GM18909 (cell line): ENCODE measurements around the gene MAPK13.
"Not testable (repeated sequence)": the region's sequence is repeated elsewhere in the genome, so short reads cannot be mapped to it uniquely, and the experiment has no call there.

Experiments
- ATAC-seq: cut with Tn5 transposase; IDR thresholded peaks from one replicate; pipeline ENCODE4 v1.9.1; 2021; ENCODE audit warnings: mild to moderate bottlenecking; ENCODE audit not compliant: unreplicated experiment, poor library complexity

Gene MAPK13

DNA sequence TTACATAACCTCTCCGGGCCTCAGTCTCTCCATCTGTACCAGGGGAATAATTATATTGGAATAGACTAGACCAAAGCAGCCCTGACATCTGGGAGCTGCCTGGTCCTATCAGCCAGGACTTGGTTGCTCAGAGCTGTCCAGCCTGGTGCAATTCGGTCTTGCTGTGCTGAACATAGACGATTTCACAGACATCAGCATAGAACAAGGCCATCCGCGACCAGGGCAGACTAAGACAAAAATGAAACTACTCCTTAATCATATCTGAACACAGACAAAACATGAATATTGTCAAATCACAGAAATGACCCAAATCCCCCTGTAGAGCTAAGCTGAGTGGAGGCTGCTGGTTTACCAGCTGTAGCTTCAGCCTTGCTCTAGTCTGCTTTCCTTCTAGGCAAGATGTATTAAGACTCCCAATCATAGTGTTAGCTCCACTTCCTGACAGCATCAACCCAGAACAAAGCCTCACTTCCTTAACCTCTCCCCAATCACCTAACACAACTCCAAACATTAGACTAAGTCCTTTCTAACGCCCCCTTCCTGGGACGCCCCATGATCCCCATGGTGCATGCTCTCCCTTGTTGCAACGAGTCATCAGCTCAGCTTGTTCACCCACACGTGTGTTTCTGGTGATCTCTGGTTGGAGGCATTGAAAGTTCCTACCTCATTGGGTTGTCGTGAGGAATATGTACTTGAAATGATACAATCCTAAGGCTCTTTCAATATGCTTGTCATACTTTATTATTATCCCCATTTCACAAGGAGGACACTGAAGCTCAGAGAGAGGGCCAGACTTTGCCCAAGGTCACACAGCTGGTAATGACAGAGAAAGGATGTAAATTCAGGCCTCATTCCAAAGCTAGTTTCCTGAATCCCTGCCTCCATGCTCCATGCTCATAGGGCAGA is 3.5 kb upstream of the MAPK13 start:
- ATAC-seq: no peak

DNA sequence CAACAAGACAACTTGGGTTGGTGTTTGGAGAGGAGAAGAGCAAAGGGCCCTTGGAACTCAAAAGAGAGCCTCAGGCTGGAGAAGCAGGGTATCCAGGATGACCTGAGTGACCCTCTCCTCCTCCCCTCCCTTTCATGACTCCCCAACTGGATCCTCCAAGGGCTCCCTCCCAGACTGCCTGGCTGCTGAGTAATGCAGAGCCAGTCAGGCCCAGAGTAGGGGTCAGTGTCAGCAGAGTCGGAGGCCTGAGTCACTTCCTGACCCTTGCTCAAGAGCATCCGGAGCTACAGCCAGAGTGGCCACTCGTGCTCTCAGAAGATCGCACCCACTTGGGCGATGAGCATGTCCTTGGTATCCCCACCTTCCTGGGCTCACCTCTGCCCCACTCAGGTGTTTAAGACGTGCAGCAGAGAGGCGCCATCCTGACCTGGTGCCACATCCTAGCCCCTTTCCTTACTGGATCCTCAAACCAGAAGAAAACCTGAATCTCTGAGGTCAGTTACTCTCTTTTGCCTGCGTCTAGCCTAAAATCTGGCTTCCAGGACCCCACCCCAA is 2.8 kb upstream of the MAPK13 start:
- ATAC-seq: no peak

- no peak for ATAC-seq
These were observed 2.2 kb upstream of the MAPK13 start for GRCh38 chr6:36128073-36128472.

DNA sequence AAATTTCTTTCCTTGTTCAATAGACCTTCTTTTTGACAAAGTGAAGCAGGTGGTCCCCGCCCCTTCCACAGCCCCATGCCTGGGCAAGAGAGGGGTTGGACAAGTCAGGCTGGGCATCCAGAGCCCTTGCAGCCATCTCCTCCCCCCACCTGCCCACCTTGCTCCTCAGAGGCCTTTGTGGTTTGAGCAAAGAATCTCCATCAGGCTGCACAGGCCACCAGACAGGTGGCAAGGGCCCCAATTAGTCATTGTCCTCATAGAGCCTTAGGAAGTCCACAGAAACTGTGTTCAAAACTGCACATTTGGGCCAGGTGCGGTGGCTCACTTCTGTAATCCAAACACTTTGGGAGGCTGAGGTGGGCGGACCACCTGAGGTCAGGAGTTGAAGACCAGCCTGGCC is 1.5 kb upstream of the MAPK13 start:
- no peak for ATAC-seq

GRCh38 chr6:36129334-36129733 is 979 bp upstream of the MAPK13 start:
- not testable (repeated sequence) for ATAC-seq

- peak; percentile 18 for ATAC-seq
These were observed 576 bp downstream of the MAPK13 start for GRCh38 chr6:36130667-36131510.

GRCh38 chr6:36131511-36132245 is 1.4 kb downstream of the MAPK13 start:
- ATAC-seq: peak; percentile 86

- ATAC-seq: no peak
These were observed 2.1 kb downstream of the MAPK13 start for GRCh38 chr6:36132246-36132895.

DNA sequence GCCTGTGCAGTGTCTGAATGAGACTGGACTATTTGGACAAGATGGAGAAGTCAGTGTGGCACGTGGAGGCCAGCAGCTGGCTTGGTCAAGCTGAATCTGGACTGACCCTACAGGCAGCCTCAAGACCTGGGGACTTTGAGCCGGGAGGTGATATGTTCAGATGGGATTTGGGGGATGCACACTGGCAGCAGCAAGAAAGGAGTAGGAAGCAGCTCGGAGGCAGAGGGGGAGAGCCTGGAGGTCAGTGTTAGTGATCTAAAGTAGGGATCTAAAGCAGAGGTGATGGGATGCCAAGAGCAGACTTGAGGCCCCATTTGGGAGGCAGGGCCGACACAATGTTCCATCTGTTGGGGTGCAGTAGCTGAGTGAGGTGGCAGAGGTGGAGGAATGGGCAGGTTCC is 2.8 kb downstream of the MAPK13 start:
- no peak for ATAC-seq

DNA sequence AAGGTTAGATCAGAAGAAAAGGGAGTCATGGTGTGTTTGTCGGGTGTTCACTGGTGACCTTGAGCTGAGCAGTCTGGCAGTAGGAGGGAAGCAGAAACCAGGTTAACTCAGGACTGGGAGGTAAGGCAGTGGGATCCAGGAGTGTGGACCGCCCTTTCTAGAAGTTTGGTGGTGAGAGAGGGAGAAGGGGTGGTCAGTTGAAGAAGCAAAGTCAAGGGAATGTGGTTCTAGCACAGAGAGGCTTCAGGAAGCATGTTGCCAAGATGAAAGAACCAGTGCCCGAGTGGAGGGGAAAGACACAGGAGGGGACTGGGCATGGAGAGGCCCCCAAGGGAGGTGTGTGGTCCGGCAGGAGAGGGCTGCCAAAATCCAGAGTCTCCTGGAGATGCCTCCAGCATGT is 3.6 kb downstream of the MAPK13 start:
- no peak for ATAC-seq

DNA sequence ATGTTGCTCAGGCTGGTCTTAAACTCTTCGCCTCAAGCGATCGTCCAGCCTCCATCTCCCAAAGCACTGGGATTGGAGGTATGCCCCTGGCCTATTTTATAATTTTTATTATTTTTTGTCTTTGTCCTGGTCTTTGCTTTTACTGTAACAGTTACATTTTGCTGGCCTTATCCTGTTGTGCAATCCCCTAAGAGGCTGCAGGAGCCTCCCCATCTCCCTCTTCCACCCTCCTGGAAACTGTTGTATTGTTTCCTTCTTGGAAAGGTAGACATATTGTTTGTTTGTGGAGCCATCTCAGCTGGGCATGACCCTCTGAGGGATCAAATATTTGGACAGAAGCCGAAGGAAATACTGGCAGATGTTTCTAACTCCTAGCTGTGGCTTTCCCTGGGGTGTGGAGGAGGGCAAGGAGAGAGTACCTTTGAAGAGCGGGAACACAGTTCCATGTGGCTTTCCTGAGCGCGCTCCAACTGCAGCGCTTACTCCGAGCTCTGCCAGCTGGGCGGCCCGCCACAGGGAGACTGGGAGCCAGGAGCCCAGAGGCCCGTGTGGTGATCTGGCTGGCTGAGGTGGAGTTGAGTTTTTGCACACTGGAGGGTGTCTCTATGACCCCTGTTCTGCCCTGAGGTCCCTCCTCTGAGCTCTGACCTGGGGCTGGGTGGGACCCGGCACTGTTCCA is 4.9 kb downstream of the MAPK13 start:
- no peak for ATAC-seq

DNA sequence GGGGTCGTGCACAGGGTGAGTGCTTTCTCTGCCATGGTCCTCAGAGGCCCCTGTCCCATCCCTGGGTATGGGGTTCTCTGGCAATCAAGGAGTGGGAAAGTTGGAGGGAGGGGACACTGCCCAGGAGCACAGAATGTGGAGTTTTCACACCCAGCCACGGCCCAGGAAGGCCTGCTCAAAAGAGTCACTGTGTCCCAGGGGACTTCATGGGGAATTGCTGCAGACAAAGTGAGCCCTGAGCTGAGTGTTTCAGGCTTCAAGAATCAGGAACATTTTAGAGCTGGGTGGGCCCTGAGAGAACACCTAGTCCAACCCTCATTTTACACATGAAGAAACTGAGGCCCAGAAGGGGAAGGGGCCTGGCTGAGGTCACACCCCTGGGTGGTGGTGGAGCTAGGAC is 5.7 kb downstream of the MAPK13 start:
- no peak for ATAC-seq

- no peak for ATAC-seq
These were observed 6.2 kb downstream of the MAPK13 start for GRCh38 chr6:36136551-36136950.

- no peak for ATAC-seq
These were observed 8.4 kb downstream of the MAPK13 start for GRCh38 chr6:36138667-36139066.

- no peak for ATAC-seq
These were observed 9.1 kb downstream of the MAPK13 start for GRCh38 chr6:36139431-36139830.

GRCh38 chr6:36139991-36140710 is 9.8 kb downstream of the MAPK13 start:
- no peak for ATAC-seq

DNA sequence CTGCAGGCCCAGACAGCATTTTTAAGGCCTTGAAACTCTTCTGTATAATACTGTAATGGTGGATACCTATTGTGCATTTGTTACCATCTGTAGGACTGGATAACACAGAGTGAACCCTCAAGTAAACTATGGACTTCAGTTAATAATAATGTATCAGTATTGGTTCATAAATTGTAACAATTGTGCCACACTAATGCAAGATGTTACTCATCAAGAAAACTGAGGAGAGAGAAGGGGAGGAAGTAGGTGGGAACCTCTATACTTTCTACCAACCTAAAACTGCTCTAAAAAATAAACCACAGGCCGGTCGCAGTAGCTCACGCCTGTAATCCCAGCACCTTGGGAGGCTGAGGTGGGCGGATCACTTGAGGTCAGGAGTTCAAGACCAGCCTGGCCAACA is 10.8 kb downstream of the MAPK13 start:
- ATAC-seq: no peak

- no peak for ATAC-seq
These were observed 11.6 kb downstream of the MAPK13 start for GRCh38 chr6:36141961-36142360.
